Spinal cord (tissue), 10 donors: ENCODE measurements around the gene EMILIN1. TPM values are rescaled to one million over a fixed set of nuclear protein-coding genes. Genes with fewer than 3 reads are reported as not detected.

Experiments used
- DNase-seq, 6 donors: peaks; one replicate each; pipeline versions ENCODE4 v3.0.0 to v3.0.0-alpha.2; 2013 to 2015; ENCODE audit warnings: low spot score in 6 of 6, low read depth in 4 of 6
- H3K27ac ChIP-seq: one replicate; pipeline ENCODE4 v1.5.1; 2013; ENCODE audit warnings: low read depth, low read length, control low read depth
- H3K27me3 ChIP-seq: one replicate; pipeline ENCODE4 v1.6.1; 2013; ENCODE audit warnings: low read length; ENCODE audit not compliant: control insufficient read depth, insufficient read depth
- H3K36me3 ChIP-seq: one replicate; pipeline ENCODE4 v1.6.1; 2013; ENCODE audit warnings: low read length; ENCODE audit not compliant: control insufficient read depth, insufficient read depth
- H3K4me1 ChIP-seq: one replicate; pipeline ENCODE4 v1.6.1; 2013; ENCODE audit warnings: low read length; ENCODE audit not compliant: control insufficient read depth, insufficient read depth
- H3K4me3 ChIP-seq: one replicate; pipeline ENCODE4 v1.5.1; 2013; ENCODE audit warnings: low read depth, low read length, control low read depth
- H3K9me3 ChIP-seq: one replicate; pipeline ENCODE4 v1.6.1; 2013; ENCODE audit warnings: low read length; ENCODE audit not compliant: control insufficient read depth, insufficient read depth
- WGBS: methylation state at CpG from one replicate; pipeline ENCODE4 v1.1.5; 2013; ENCODE audit warnings: missing lambda C conversion rate; ENCODE audit not compliant: insufficient coverage; 5-methylcytosine and 5-hydroxymethylcytosine counted together
- polyA plus RNA-seq, 2 donors: library from polyadenylated mRNA; unstranded; fragments of 120-200 nt; gene quantifications; one replicate each; pipeline ENCODE4 v1.2.1, GENCODE V29; 2013; ENCODE audit not compliant: insufficient read length in 2 of 2
- total RNA-seq, 2 donors: library from RNA; depleted of rRNA in 1 of 2; stranded (reverse); fragments of 120-200 nt in 1 of 2; fragments of >200 nt in 1 of 2; gene quantifications; one replicate each; pipeline versions ENCODE4 v1.2.3 to v1.2.4, GENCODE V29; 2013 to 2014
- donor health status: healthy.

EMILIN1 gene
- total and polyA plus RNA-seq, 4 donors = 11.4 to 46.2 (median 18.6) TPM

DNA sequence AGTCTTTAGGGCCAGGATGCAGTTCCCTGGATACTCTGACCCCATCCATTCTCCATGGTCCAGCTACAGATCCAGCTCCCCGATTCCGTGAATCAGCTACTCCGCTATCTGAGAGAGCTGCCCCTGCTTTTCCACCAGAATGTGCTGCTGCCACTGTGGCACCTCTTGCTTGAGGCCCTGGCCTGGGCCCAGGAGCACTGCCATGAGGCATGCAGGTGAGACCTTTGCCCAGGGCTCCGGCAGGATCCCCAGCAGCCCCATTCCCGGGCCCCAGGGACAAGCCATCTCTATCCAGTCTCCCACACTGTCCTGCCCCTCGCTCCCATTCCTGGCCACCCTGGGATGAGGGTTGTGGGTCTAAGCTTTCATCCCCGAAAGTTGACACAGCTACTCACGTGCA is 38.1 kb upstream of the EMILIN1 start:
- DNase-seq = no peak
- no peaks in the 10 kb centered on the region for H3K27me3 ChIP-seq
- H3K36me3 ChIP-seq = peaks cover 61% of the 10 kb centered on the region
- H3K9me3 ChIP-seq = no peaks in the 10 kb centered on the region
- H3K27ac ChIP-seq = no peak overlapping the region
- 83% methylated on average over 6 of the region's 8 CpGs for WGBS
- no peak overlapping the region for H3K4me3 ChIP-seq
- no peaks in the 10 kb centered on the region for H3K4me1 ChIP-seq

DNA sequence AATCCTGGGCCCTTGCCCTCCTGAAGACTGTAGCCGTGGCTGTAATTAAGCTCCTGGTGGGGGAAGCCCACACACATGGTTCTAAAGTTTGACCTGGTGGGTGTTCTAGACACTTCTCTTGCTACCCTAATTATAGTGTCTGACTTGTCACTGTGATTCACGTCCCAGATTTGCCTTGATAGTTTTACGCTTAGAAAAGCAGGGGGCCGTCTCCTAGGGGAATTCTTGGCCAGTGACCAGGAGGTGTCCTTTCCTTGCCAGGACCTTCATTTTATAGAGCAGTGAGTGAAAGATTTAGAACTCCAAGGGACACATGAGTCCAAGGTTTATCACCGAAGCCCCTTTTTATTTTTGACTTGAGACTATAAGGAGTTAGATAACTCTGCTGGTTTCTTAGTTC is 36.7 kb upstream of the EMILIN1 start:
- no peak overlapping the region for H3K27ac ChIP-seq
- no peaks in the 10 kb centered on the region for H3K27me3 ChIP-seq
- 23% methylated on average over 4 of the region's 5 CpGs for WGBS
- no peaks in the 10 kb centered on the region for H3K9me3 ChIP-seq
- peaks cover 47% of the 10 kb centered on the region for H3K36me3 ChIP-seq
- no peaks in the 10 kb centered on the region for H3K4me1 ChIP-seq
- peak in 2 of 6 donors; percentile 14 to 30 for DNase-seq
- H3K4me3 ChIP-seq = no peak overlapping the region

DNA sequence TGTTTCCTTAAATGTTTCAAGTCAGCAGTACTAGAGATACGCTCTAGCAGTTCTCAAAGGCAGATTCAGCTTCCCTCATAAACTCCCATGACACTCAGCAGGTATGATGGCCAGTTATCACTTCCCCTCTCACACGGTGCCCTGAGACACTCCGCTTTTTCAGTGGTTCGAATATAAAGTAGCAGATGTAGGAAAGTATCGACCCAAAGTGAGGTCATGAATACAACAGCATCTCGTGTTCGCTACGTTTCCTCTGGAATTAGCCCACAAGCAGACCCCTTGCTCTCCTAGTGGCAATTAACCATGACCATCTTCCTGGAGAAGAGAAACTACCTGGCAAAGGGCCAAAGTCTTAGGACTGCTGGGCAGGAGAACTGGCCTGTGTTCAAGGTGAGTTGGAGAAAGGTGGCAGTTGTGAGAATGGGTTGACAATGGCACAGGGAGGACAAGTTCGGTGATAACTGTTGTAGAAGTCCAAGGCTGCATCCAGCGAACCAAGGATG is 36.2 kb upstream of the EMILIN1 start:
- DNase-seq = peak in 1 of 6 donors; percentile 10
- Histone ChIP-seq H3K4me3 (no peak overlapping the region), H3K4me1 (no peaks in the 10 kb centered on the region), H3K36me3 (peaks cover 42% of the 10 kb centered on the region), H3K27ac (no peak overlapping the region), H3K9me3 (no peaks in the 10 kb centered on the region), H3K27me3 (no peaks in the 10 kb centered on the region)
- WGBS = 78% methylated on average over 6 of the region's 10 CpGs

DNA sequence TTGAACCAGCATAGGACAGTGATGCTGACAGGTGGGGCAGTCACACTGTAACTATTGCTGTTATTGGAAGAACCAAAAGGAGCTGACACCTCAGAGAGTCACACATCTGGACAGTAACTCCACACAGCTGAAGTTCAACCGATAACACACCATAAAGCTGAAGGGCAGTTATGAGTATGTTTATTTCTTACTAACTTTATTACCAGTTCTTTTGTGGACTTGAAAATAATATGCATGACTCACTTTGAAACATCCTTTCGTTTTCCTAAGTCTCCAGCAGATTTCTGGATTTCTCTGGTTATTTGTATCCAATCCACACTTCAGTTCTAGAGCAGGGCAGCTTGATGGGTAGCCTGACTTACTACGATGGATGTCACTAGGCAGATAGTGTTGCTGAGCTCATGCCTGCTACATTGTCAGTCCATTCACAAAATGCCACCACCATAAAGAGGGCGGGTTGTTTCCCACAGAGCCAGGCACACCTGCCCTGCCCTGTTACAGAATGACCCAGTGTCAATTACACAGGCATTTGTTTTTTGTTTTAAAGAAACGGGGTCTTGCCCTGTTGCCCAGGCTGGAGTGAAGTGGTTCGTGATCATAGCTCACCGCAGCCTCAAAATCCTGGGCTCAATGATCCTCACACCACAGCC is 35.3 kb upstream of the EMILIN1 start:
- H3K27ac ChIP-seq = no peak overlapping the region
- peaks cover 33% of the 10 kb centered on the region for H3K36me3 ChIP-seq
- no peaks in the 10 kb centered on the region for H3K27me3 ChIP-seq
- H3K4me3 ChIP-seq = no peak overlapping the region
- H3K9me3 ChIP-seq = no peaks in the 10 kb centered on the region
- 83% methylated on average over 4 of the region's 7 CpGs for WGBS
- no peaks in the 10 kb centered on the region for H3K4me1 ChIP-seq
- no peak for DNase-seq

DNA sequence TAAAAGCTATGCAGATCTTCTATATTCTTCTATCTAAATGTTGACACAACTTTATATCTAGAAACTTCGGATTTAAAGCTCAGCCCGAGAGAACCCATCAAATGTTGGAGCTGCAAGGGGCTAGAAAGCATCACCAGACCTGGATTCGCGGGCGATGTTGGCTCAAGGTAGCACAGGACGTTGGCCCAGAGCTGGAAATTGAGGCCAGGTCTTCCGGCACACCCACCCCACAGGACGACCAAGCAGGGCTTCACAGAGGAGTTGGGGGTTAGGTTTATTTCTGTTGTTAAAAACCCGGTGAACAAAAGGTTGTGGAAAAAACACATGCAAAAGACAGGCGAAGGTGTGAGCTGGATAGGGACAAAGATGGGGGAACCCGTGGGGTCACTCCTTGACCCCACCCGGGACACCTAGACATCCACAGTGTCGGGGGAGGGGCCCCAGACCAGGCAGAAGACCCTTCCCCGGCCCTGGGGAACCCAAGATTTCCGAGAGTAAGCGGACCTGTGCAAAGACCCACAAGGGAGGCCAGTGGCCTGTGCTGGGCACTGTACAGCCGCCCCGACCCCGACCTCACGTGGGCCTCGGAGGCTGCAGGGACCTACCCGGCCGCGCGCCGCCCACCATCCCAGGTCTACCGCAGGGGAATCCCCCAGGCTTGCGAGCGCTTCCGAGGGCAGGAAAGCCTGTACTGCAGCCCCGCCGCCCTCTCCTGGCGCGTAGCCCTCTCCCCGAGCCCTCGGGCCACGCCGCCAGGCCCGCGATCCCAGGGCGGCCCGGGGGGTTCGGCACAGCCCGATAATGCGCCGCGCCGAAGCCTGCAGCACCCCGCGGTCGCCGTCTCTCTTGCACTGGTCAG is 28.8 kb upstream of the EMILIN1 start:
- Histone ChIP-seq H3K9me3 (no peaks in the 10 kb centered on the region), H3K4me1 (peaks cover 24% of the 10 kb centered on the region), H3K36me3 (peaks cover 20% of the 10 kb centered on the region), H3K4me3 (peak overlapping the region; percentile 94), H3K27me3 (no peaks in the 10 kb centered on the region), H3K27ac (peak overlapping the region; percentile 99)
- 5% methylated on average over 50 of the region's 52 CpGs for WGBS
- no peak for DNase-seq

DNA sequence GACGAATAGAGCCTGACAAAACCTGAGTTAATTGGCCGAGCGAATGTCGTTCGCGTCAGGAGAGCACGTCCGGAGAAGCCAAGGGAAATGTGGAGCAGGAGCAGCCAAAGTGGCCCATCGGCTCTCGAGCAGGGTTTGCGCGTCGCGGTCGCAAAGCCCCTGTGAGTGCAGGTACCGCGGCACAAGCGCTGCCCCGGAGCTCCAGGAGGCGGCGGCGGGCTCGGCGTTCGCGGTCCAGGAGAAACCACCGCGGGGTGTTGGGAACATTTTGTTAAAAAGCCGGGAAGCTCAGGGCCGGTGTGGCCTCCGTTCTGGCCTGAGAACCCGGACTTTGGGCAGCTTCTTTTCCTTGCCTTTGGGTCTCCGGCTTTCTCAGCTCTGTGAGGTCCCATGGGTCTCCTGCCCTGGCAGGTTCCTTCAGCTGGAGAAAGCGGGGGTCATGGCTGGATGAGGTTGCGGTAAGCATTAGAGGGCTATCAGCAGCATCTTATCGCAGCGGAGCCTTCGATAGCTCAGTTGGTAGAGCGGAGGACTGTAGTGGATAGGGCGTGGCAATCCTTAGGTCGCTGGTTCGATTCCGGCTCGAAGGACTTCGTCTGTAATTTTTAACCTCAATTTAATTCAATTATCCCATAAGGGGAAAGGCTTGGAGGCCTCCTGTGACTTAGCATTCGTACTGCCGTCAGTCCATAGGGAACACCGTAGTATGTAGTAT is 28.0 kb upstream of the EMILIN1 start:
- Histone ChIP-seq H3K4me1 (peaks cover 24% of the 10 kb centered on the region), H3K27me3 (no peaks in the 10 kb centered on the region), H3K9me3 (no peaks in the 10 kb centered on the region), H3K4me3 (peak overlapping the region; percentile 94), H3K36me3 (peaks cover 28% of the 10 kb centered on the region), H3K27ac (peak overlapping the region; percentile 99)
- WGBS = under 1% methylated on average over 37 of the region's 48 CpGs
- DNase-seq = peak in 5 of 6 donors; percentile 92 to 99 (median 95)

DNA sequence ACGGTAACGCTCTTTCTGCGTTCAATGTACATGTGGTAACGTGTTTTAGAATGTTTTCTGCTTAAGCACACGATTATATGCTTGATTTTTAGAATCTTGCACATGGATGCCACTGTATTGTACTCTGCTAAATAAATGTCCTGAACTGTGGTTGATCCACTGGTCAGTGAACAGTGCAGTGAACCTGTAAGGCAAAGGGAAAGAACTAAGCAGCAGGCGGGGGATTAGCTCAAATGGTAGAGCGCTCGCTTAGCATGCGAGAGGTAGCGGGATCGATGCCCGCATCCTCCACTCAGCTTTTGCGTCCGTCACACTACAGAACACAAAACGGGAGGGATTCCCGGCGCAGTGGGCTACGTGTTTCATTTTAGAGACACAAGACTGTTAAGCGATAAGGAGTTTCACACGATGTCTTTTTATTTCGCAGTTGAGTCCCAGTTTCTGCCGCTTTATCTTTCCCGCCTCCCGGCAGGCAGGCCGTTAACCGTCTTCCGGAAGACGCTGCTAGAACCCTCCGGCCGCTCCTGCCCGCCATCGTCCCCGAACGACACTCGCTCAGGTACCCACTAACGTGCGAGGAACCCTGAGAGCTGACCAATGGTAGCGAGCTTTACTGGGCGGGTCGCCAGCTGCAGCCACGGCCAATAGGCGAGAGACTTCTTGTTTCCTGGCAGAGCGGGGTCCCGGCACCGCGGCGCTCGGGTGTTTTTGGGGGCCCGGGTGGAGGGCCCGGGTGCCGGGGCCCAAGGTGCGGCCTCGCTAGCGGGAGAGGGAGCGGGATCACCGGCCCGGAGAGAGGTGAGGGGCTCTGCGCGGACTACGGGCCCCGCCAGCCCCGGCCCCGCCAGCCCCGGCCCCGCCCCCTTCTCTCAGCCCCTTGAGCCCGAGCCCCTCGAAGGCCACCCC is 27.2 kb upstream of the EMILIN1 start, which contains the start of gene AGBL5:
Gene AGBL5, plus strand, starts transcription at position 673 of the 906 bp plus-strand sequence. CDS start 1,291 bp downstream, outside the sequence.
- peak; percentile 88 to 99 (median 94) for DNase-seq
- Histone ChIP-seq H3K9me3 (no peaks in the 10 kb centered on the region), H3K4me1 (peaks cover 24% of the 10 kb centered on the region), H3K36me3 (peaks cover 34% of the 10 kb centered on the region), H3K27me3 (no peaks in the 10 kb centered on the region), H3K4me3 (peak within 1 kb of the TSS; percentile 94), H3K27ac (peak within 1 kb of the TSS; percentile 99)
- under 1% methylated on average over 62 of the region's 67 CpGs for WGBS

DNA sequence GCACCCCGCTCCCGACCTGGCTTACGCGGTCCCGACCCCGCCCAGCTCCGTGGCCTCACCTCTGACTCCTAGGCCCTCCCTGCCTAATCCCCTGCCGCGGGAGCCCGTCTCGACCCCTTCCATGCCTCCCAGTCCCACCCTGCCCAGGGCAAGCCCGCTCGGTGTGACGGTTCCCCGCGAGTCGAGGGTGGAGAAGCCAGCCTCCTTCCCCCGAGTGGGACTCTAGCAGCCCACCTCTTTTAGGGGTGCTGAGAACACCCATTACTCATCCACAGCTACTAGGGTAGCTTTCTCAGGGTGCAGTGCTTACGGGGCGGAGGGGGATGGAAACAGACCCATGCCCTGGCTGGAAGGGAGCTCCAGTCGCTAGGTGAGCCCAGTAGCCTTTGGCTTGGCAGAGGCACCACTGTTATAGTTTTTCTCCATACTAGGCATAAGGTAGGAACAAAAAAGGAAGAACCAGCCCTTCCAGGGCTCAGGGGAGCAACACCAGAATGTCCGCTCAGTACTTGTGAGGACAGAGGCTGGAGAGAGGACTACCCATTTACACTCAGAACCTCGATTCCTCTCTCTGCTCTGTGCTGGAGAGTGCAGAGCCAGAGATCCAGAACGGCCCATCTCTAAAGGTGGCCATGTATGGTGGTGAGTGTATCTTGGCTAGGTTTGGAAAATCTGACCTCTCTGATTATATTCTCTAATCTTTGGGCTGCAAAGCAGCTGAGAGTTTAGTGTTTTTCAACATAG is 26.3 kb upstream of the EMILIN1 start:
- peak overlapping the region; percentile 94 for H3K4me3 ChIP-seq
- H3K9me3 ChIP-seq = no peaks in the 10 kb centered on the region
- no peaks in the 10 kb centered on the region for H3K27me3 ChIP-seq
- DNase-seq = no peak
- H3K27ac ChIP-seq = peak overlapping the region; percentile 99
- H3K36me3 ChIP-seq = peaks cover 42% of the 10 kb centered on the region
- H3K4me1 ChIP-seq = peaks cover 24% of the 10 kb centered on the region
- under 1% methylated on average over 18 of the region's 24 CpGs for WGBS
